PC-3 (cell line): ENCODE data around the gene LUZP4.

Experiments used
- CTCF ChIP-seq: fragments of 300-600 bp; sonication (generic); conservative IDR thresholded peaks from 2 replicates; pipeline ENCODE4 v1.5.1; 2017; ENCODE audit warnings: antibody characterized with exemption, low read depth, mild to moderate bottlenecking, low read length
- EZH2 ChIP-seq: fragments of 300-600 bp; sonication (generic); IDR thresholded peaks from one replicate; pipeline ENCODE4 v1.6.1; 2017; ENCODE audit warnings: antibody characterized with exemption, mild to moderate bottlenecking, low read length; ENCODE audit not compliant: unreplicated experiment

GRCh38 chrX:115266300-115266699 is 23.2 kb upstream of the LUZP4 start:
- TF ChIP-seq EZH2 (no peak), CTCF (no peak)
